AG08396 (cell line): ENCODE measurements around the gene SLC29A1.
A peak's percentile ranks its signal among the peaks of the same experiment; 100 is the strongest.

Experiments
- DNase-seq: peaks from one replicate; pipeline ENCODE4 v3.0.0; 2012; ENCODE audit warnings: low spot score, mixed read lengths

SLC29A1 gene

GRCh38 chr6:44268095-44268628 is 44.8 kb downstream of the SLC29A1 start:
- peak; percentile 71 for DNase-seq

- no peak for DNase-seq
Measured at GRCh38 chr6:44269178-44269920, 46.0 kb downstream of the SLC29A1 start.

GRCh38 chr6:44269921-44270525 is 46.6 kb downstream of the SLC29A1 start, which contains the start of gene TMEM151B:
TSS of gene TMEM151B (plus strand) at chr6:44270450. CDS start at chr6:44270743, 293 bp downstream.
- no peak for DNase-seq

GRCh38 chr6:44270526-44271405 is 47.4 kb downstream of the SLC29A1 start:
- DNase-seq: no peak

GRCh38 chr6:44271406-44271723 is 48.0 kb downstream of the SLC29A1 start:
- no peak for DNase-seq

- DNase-seq: no peak
Measured at GRCh38 chr6:44271914-44272313, 48.5 kb downstream of the SLC29A1 start.

- DNase-seq: no peak
Measured at GRCh38 chr6:44272529-44272928, 49.1 kb downstream of the SLC29A1 start.

GRCh38 chr6:44272999-44273566 is 49.7 kb downstream of the SLC29A1 start:
- DNase-seq: no peak

- DNase-seq: no peak
Measured at GRCh38 chr6:44273617-44274016, 50.2 kb downstream of the SLC29A1 start.

GRCh38 chr6:44275271-44275748 is 51.9 kb downstream of the SLC29A1 start:
- DNase-seq: no peak

- peak; percentile 57 for DNase-seq
Measured at GRCh38 chr6:44275749-44276648, 52.6 kb downstream of the SLC29A1 start.

GRCh38 chr6:44276667-44277640 is 53.6 kb downstream of the SLC29A1 start:
- DNase-seq: no peak

GRCh38 chr6:44277763-44278162 is 54.4 kb downstream of the SLC29A1 start:
- no peak for DNase-seq

GRCh38 chr6:44278315-44278714 is 54.9 kb downstream of the SLC29A1 start:
- DNase-seq: no peak

- DNase-seq: no peak
Measured at GRCh38 chr6:44278774-44279697, 55.6 kb downstream of the SLC29A1 start.
